DND-41 (cell line): Measurements from ENCODE around the gene DNMBP.

Experiments
- CTCF ChIP-seq: IDR thresholded peaks from 2 replicates; pipeline ENCODE4 v1.5.1; 2012; ENCODE audit warnings: borderline replicate concordance, low read length, moderate library complexity, mild to moderate bottlenecking; ENCODE audit not compliant: poor library complexity, severe bottlenecking; ENCODE audit errors: extremely low read depth
- EZH2 ChIP-seq: IDR thresholded peaks from 3 replicates; pipeline ENCODE4 v1.6.1; 2012; ENCODE audit warnings: borderline replicate concordance, low read depth, mild to moderate bottlenecking, moderate library complexity, low read length, inconsistent platforms; ENCODE audit not compliant: severe bottlenecking

DNA sequence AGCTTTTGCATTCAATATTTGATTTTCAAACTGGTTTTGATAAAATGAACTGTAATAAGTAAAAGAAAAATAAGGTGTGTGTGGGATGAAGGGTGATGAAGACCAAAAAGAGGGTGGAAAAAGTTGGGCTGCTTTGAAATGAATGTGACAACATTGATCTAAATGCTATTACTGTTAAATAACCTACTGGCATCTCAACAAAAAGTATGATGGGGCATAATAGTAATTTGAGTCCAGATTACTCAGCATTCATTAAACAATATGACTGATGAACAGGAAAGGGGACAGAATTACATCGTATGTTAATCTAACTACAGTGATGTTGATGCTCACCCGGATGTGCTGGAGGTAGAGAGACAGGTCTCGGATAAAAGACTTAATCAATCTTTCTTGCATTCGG, 115.1 kb downstream of the DNMBP start:
- TF ChIP-seq CTCF: no peak
- TF ChIP-seq EZH2: no peak
